ENCODE data around the gene TAF10. TPM values are rescaled to one million over a fixed set of nuclear protein-coding genes. Genes with fewer than 3 reads are reported as not detected.

The TAF10 gene
- total RNA-seq, 1 donor from 2014 or later = 87.8 TPM

- ATAC-seq (no peak), DNase-seq (no peak)
- TF ChIP-seq CTCF (IDR thresholded peaks at IDR 0.05) = no peak
- intact Hi-C loops (cut with DNase I) = no loop called here
- no peak overlapping the region for H3K27ac ChIP-seq
- H3K9me3 ChIP-seq = no peaks in the 10 kb centered on the region
- H3K36me3 ChIP-seq = peaks cover 64% of the 10 kb centered on the region
- no peaks in the 10 kb centered on the region for H3K27me3 ChIP-seq
- no peak overlapping the region for H3K4me3 ChIP-seq
- peaks cover 12% of the 10 kb centered on the region for H3K4me1 ChIP-seq
Measured at GRCh38 chr11:6599449-6599848, 12.6 kb downstream of the TAF10 start.

- Histone ChIP-seq H3K9me3 (no peaks in the 10 kb centered on the region), H3K36me3 (peaks cover 64% of the 10 kb centered on the region), H3K4me1 (peaks cover 12% of the 10 kb centered on the region), H3K4me3 (no peak overlapping the region), H3K27ac (no peak overlapping the region), H3K27me3 (no peaks in the 10 kb centered on the region)
- no peak for DNase-seq
- intact Hi-C loops (cut with DNase I) = no loop called here
- no peak for ATAC-seq
- no peak for TF ChIP-seq CTCF (IDR thresholded peaks at IDR 0.05)
Measured at GRCh38 chr11:6598555-6598954, 13.5 kb downstream of the TAF10 start.

GRCh38 chr11:6596239-6596877 is 15.7 kb downstream of the TAF10 start:
- intact Hi-C loops (cut with DNase I) = no loop called here
- Histone ChIP-seq H3K27ac (no peak overlapping the region), H3K36me3 (peaks cover 66% of the 10 kb centered on the region), H3K27me3 (no peaks in the 10 kb centered on the region), H3K4me1 (no peaks in the 10 kb centered on the region), H3K4me3 (no peak overlapping the region), H3K9me3 (no peaks in the 10 kb centered on the region)
- TF ChIP-seq CTCF (IDR thresholded peaks at IDR 0.05) = no peak
- no peak for ATAC-seq
- no peak for DNase-seq

- no peak for TF ChIP-seq CTCF (IDR thresholded peaks at IDR 0.05)
- H3K36me3 ChIP-seq = peaks cover 45% of the 10 kb centered on the region
- no peaks in the 10 kb centered on the region for H3K9me3 ChIP-seq
- no peak for ATAC-seq
- H3K4me3 ChIP-seq = no peak overlapping the region
- intact Hi-C loops (cut with DNase I) = no loop called here
- H3K27ac ChIP-seq = no peak overlapping the region
- H3K4me1 ChIP-seq = no peaks in the 10 kb centered on the region
- H3K27me3 ChIP-seq = no peaks in the 10 kb centered on the region
- no peak for DNase-seq
Measured at GRCh38 chr11:6594142-6594768, 17.8 kb downstream of the TAF10 start.

GRCh38 chr11:6588018-6588417 is 24.0 kb downstream of the TAF10 start:
- Histone ChIP-seq H3K4me3 (no peak overlapping the region), H3K4me1 (no peaks in the 10 kb centered on the region), H3K27me3 (no peaks in the 10 kb centered on the region), H3K36me3 (peaks cover 8% of the 10 kb centered on the region), H3K27ac (no peak overlapping the region), H3K9me3 (peaks cover 12% of the 10 kb centered on the region)
- intact Hi-C loops (cut with DNase I) = no loop called here
- DNase-seq = no peak
- no peak for TF ChIP-seq CTCF (IDR thresholded peaks at IDR 0.05)
- ATAC-seq = no peak

Data from upper lobe of right lung (tissue), 1 donor.